Esophagus squamous epithelium (tissue), 4 donors: ENCODE results near the gene CD44.

Experiments
- POLR2A ChIP-seq, 4 donors: fragments of 450-650 bp; IDR thresholded peaks; one replicate each; pipeline ENCODE4 v1.6.1; 2017; ENCODE audit warnings: antibody characterized with exemption in 4 of 4, mild to moderate bottlenecking in 4 of 4, moderate library complexity in 3 of 4
- TF ChIP-seq, protein P1 (sequence below), 6 experiments: fragments of 450-650 bp in 4 of 6; fragments of 200-600 bp in 2 of 6; sonication (generic) in 2 of 6; IDR thresholded peaks; one replicate each; pipeline ENCODE4 v1.5.1; 2016 to 2019; ENCODE audit warnings: antibody characterized with exemption in 6 of 6, mild to moderate bottlenecking in 4 of 6, moderate library complexity in 4 of 6

DNA sequence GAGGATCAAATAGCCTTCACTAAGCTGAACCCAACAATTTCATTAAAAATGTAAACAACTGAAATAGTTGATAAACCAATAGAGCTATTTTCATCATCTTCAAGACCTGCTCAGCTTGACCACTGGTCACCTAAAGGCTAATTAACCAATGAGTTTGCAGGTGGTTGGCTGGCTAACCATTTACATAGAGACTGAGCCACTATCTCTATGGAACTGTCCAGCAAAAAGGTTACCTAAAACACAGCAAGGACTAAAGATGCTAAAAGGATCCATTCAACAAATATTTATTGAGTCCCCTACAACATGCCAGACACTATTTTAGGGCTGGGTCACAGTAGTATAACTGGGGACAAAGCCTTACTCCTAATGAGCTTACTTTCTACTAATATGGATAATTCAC lies 123.8 kb downstream of the CD44 start:
- TF ChIP-seq, protein P1, sequence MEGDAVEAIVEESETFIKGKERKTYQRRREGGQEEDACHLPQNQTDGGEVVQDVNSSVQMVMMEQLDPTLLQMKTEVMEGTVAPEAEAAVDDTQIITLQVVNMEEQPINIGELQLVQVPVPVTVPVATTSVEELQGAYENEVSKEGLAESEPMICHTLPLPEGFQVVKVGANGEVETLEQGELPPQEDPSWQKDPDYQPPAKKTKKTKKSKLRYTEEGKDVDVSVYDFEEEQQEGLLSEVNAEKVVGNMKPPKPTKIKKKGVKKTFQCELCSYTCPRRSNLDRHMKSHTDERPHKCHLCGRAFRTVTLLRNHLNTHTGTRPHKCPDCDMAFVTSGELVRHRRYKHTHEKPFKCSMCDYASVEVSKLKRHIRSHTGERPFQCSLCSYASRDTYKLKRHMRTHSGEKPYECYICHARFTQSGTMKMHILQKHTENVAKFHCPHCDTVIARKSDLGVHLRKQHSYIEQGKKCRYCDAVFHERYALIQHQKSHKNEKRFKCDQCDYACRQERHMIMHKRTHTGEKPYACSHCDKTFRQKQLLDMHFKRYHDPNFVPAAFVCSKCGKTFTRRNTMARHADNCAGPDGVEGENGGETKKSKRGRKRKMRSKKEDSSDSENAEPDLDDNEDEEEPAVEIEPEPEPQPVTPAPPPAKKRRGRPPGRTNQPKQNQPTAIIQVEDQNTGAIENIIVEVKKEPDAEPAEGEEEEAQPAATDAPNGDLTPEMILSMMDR (IDR thresholded peaks at IDR 0.05): no peak
- no peak for TF ChIP-seq POLR2A (IDR thresholded peaks at IDR 0.05)
